HCT116 (cell line): Measurements from ENCODE around the gene ICE1. TPM values are rescaled to one million over a fixed set of nuclear protein-coding genes. Genes with fewer than 3 reads are reported as not detected.

Experiments used
- ATAC-seq: fragments of 200-7000 bp; cut with Tn5 transposase; 2 replicates; pipeline ENCODE4 v1.9.1; 2020; ENCODE audit warnings: mild to moderate bottlenecking, moderate library complexity
- BruUV-seq: library from RNA; stranded (reverse); fragments of 400-500 nt; replicated peaks from 2 replicates; lab custom pipeline; 2021; lab: Mats Ljungman, UMichigan
- CTCF ChIA-PET: fragments of 300-600 bp; sonication (Branson Sonifier 250); formaldehyde crosslinking; loops from one replicate; lab custom pipeline; 2021; ENCODE audit warnings: antibody characterized with exemption; lab: Charles Lee
- POLR2A ChIA-PET: fragments of 300-600, 350-600 bp; sonication (Branson Sonifier 250); formaldehyde crosslinking; loops from one replicate; lab custom pipeline; 2021; ENCODE audit warnings: antibody characterized with exemption; lab: Charles Lee
- RAD21 ChIA-PET, 2 experiments: fragments of 300-600 bp; sonication (Branson Sonifier 250); formaldehyde crosslinking; loops; one replicate each; lab custom pipeline; 2023; ENCODE audit warnings: low total read pairs in 2 of 2; ENCODE audit not compliant: uncharacterized antibody in 2 of 2, unreplicated experiment in 2 of 2, low non-redundant PET in 1 of 2; lab: Charles Lee
- DNase-seq: peaks from one replicate; pipeline ENCODE4 v3.0.0-alpha.2; 2010; ENCODE audit warnings: low read depth, low spot score
- H2AFZ ChIP-seq: fragments of 200-600 bp; shearing (Covaris generic), sonication (generic); 2 replicates; pipeline ENCODE4 v1.6.1; 2017; ENCODE audit warnings: low read depth, mixed run types, mixed read lengths, antibody characterized with exemption, low read length; ENCODE audit not compliant: poor library complexity, severe bottlenecking
- H3K27ac ChIP-seq: 2 replicates; pipeline ENCODE4 v1.5.1; 2012; ENCODE audit warnings: low read depth, low read length
- H3K27me3 ChIP-seq: fragments of 200-600 bp; sonication (generic); 2 replicates; pipeline ENCODE4 v1.6.1; 2016; ENCODE audit warnings: mixed run types, low read length, mixed read lengths; ENCODE audit not compliant: insufficient read depth
- H3K36me3 ChIP-seq, 2 experiments: fragments of 200-500 bp in 1 of 2; fragments of 200-600 bp in 1 of 2; sonication (Bioruptor generic) in 1 of 2; sonication (generic) in 1 of 2; 2 replicates each; pipeline versions ENCODE4 v1.5.1 to v1.6.1; 2014 to 2016; ENCODE audit warnings: low read length in 2 of 2, inconsistent platforms in 1 of 2, mixed read lengths in 1 of 2, mixed run types in 1 of 2; ENCODE audit not compliant: insufficient read depth in 2 of 2, control insufficient read depth in 1 of 2
- H3K4me1 ChIP-seq, 2 experiments: fragments of 200-600 bp in 1 of 2; sonication (generic) in 1 of 2; 2 replicates each; pipeline versions ENCODE4 v1.5.1 to v1.6.1; 2012 to 2017; ENCODE audit warnings: low read length in 2 of 2, inconsistent platforms in 1 of 2, mild to moderate bottlenecking in 1 of 2, mixed read lengths in 1 of 2, mixed run types in 1 of 2, moderate library complexity in 1 of 2; ENCODE audit not compliant: insufficient read depth in 2 of 2, control insufficient read depth in 1 of 2
- H3K4me2 ChIP-seq: fragments of 200-600 bp; sonication (generic); 2 replicates; pipeline ENCODE4 v1.6.1; 2017; ENCODE audit warnings: mixed run types, low read length, mixed read lengths
- H3K4me3 ChIP-seq, 2 experiments: fragments of 200-600 bp in 1 of 2; sonication (generic) in 1 of 2; replicated peaks in 1 of 2; 2 replicates each; pipeline ENCODE4 v1.5.1; 2011 to 2016; ENCODE audit warnings: low read length in 2 of 2, control low read depth in 1 of 2, low read depth in 1 of 2, mild to moderate bottlenecking in 1 of 2, mixed read lengths in 1 of 2, mixed run types in 1 of 2
- H3K79me2 ChIP-seq: fragments of 200-600 bp; sonication (generic); 2 replicates; pipeline ENCODE4 v1.6.1; 2017; ENCODE audit warnings: mild to moderate bottlenecking, mixed run types, low read length, moderate library complexity, mixed read lengths; ENCODE audit not compliant: insufficient read depth
- H3K9ac ChIP-seq: fragments of 200-600 bp; sonication (generic); 2 replicates; pipeline ENCODE4 v1.6.1; 2016; ENCODE audit warnings: low read length, mixed read lengths
- H3K9me2 ChIP-seq: fragments of 200-600 bp; sonication (generic), shearing (Covaris generic); 2 replicates; pipeline ENCODE4 v1.6.1; 2017; ENCODE audit warnings: mixed run types, mild to moderate bottlenecking, moderate library complexity; ENCODE audit not compliant: insufficient read depth
- H3K9me3 ChIP-seq, 2 experiments: fragments of 200-500 bp in 1 of 2; fragments of 200-600 bp in 1 of 2; sonication (Bioruptor generic) in 1 of 2; sonication (generic) in 1 of 2; 2 replicates each; pipeline ENCODE4 v1.6.1; 2014 to 2017; ENCODE audit warnings: low read length in 2 of 2, mixed read lengths in 2 of 2, inconsistent platforms in 1 of 2, low read depth in 1 of 2, mild to moderate bottlenecking in 1 of 2, mixed run types in 1 of 2, moderate library complexity in 1 of 2; ENCODE audit not compliant: control insufficient read depth in 1 of 2, insufficient read depth in 1 of 2
- H4K20me1 ChIP-seq: fragments of 200-600 bp; sonication (generic), shearing (Covaris generic); 2 replicates; pipeline ENCODE4 v1.6.1; 2017; ENCODE audit warnings: mixed run types, mild to moderate bottlenecking, moderate library complexity; ENCODE audit not compliant: insufficient read depth
- CBX3 ChIP-seq: IDR thresholded peaks from 2 replicates; pipeline ENCODE4 v1.6.1; 2012; ENCODE audit warnings: low read depth
- CTCF ChIP-seq, 3 experiments: fragments of 200-600 bp in 1 of 3; sonication (generic) in 1 of 3; IDR thresholded peaks in 2 of 3; conservative IDR thresholded peaks in 1 of 3; 2 replicates each; pipeline ENCODE4 v1.5.1; 2012 to 2017; ENCODE audit warnings: low read depth in 2 of 3, low read length in 2 of 3, antibody characterized with exemption in 1 of 3, borderline replicate concordance in 1 of 3, control low read depth in 1 of 3, mild to moderate bottlenecking in 1 of 3, mixed read lengths in 1 of 3, mixed run types in 1 of 3, moderate library complexity in 1 of 3; ENCODE audit not compliant: insufficient read depth in 1 of 3
- EZH2 ChIP-seq: fragments of 200-600 bp; sonication (generic); IDR thresholded peaks from 2 replicates; pipeline ENCODE4 v1.6.1; 2017; ENCODE audit warnings: antibody characterized with exemption, mixed run types
- RAD21 ChIP-seq: IDR thresholded peaks from 2 replicates; pipeline ENCODE4 v1.6.1; 2012; ENCODE audit warnings: low read depth, mild to moderate bottlenecking
- intact Hi-C: fragments of 100-400 bp; cut with micrococcal nuclease; formaldehyde crosslinking; loops from 2 replicates; pipeline ENCODE4 v1.10.0; 2022
- total RNA-seq: library from RNA; stranded (reverse); gene quantifications from one replicate; pipeline ENCODE4 v1.2.1, GENCODE V29; 2021; ENCODE audit not compliant: unreplicated experiment

The ICE1 gene
- total RNA-seq, 1 experiment from 2014 or later: 30.0 TPM

- Histone ChIP-seq H4K20me1 (no peaks in the 10 kb centered on the region), H3K4me3 (no peak overlapping the region), H3K4me2 (peak overlapping the region; percentile 20), H3K36me3 (no peaks in the 10 kb centered on the region; a peak in 1 of 4 replicates), H3K79me2 (peaks cover 20% of the 10 kb centered on the region), H3K27me3 (no peaks in the 10 kb centered on the region), H2AFZ (no peak overlapping the region), H3K4me1 (peaks cover 17 to 30% of the 10 kb centered on the region in 2 experiments; a peak in 3 of 4 replicates), H3K9me2 (no peaks in the 10 kb centered on the region), H3K9me3 (no peaks in the 10 kb centered on the region), H3K27ac (no peak overlapping the region), H3K9ac (no peak overlapping the region)
- ATAC-seq (no peak), DNase-seq (peak; percentile 48)
- ChIA-PET CTCF (interaction anchor here (0.7 to 2.8 kb wide), 5 partner anchors 274 to 540 kb away, joined by 3 to 14 read pairs (median 4); partner anchors contain the start of gene ADAMTS16), RAD21 (no interaction called here), POLR2A (interaction anchor here (1.1 kb wide), 1 partner anchor 275 kb away, joined by 3 read pairs; no protein-coding TSS in a partner anchor)
- TF ChIP-seq CTCF (IDR thresholded peaks at IDR 0.05 in 2 of 3, conservative IDR thresholded peaks at IDR 0.05 in 1 of 3; ENCODE audit: borderline replicate concordance in 1 of 3, insufficient read depth in 1 of 3, low read depth in 2 of 3, low read length in 2 of 3) (peak; percentile 68 to 85 (median 75)), EZH2 (no peak), CBX3 (no peak), RAD21 (peak; percentile 89)
- no TSS peak for BruUV-seq
- intact Hi-C loops: loop anchor here (1.0 to 5.0 kb wide), 4 partner anchors 77 to 551 kb away; no protein-coding TSS in a partner anchor
These were observed 2.9 kb upstream of the ICE1 start for GRCh38 chr5:5419291-5420210.
